KBM-7 (cell line): ENCODE results near the gene COL20A1.

ENCODE experiments used
- DNase-seq: peaks from one replicate; pipeline ENCODE4 v3.0.0-alpha.2; 2015
- in situ Hi-C: fragments of 300-500 bp; cut with MboI; formaldehyde crosslinking; loops from 2 replicates; pipeline ENCODE4 v1.14.3; 2020; ENCODE audit warnings: low sequenced_read_pairs, low pct_unique_long_range_greater_than_20kb, mixed read lengths

The COL20A1 gene

DNA sequence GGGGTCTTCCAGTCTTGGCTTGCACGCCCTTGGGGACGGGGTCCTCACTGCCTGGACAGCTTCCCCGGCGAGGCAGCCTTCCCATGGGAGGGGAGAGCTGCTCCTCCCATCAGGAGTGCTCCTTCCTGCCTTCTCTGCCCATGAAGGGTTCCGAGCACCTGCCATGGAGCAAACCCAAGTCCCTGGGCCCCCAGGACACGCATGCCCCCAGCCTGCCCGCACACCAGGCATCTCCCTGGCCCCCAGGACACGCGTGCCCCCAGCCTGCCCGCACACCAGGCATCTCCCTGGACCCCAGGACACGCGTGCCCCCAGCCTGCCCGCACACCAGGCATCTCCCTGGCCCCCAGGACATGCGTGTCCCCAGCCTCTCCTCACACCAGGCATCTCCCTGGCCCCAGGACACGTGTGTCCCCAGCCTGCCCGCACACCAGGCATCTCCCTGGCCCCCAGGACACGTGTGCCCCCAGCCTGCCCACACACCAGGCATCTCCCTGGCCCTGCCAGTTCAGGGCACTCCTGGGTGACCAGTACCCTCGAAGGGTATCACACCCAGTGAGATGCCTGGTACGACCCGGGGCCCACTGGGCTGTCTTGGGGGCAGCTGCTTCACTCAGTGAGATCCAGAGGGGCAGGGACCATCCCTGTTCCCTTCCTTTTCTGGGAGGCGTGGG is 21.7 kb downstream of the COL20A1 start:
- DNase-seq = no peak
- in situ Hi-C loops = no loop called here

DNA sequence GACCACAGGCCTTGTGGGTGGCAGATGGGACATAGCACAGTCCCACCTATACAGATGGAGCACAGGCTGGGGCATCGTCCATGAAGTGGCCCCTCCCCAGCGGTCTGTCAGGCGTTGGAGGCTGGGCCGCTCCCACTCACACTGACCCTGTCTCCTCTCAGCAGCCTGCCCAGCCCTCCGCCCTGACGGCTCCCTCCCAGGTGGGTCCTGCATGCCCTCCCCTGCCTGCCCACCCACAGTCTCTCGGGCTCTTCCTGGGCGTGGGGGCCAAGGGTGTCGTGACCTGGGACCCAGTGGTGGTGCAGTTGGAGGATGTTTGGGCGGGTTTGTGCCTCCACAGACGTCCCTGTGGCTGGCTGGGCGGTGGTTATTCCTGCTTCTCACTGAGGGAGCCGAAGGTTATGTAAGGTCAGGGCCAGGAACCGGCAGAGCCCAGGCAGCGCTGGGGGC is 22.3 kb downstream of the COL20A1 start:
- in situ Hi-C loops = no loop called here
- no peak for DNase-seq

DNA sequence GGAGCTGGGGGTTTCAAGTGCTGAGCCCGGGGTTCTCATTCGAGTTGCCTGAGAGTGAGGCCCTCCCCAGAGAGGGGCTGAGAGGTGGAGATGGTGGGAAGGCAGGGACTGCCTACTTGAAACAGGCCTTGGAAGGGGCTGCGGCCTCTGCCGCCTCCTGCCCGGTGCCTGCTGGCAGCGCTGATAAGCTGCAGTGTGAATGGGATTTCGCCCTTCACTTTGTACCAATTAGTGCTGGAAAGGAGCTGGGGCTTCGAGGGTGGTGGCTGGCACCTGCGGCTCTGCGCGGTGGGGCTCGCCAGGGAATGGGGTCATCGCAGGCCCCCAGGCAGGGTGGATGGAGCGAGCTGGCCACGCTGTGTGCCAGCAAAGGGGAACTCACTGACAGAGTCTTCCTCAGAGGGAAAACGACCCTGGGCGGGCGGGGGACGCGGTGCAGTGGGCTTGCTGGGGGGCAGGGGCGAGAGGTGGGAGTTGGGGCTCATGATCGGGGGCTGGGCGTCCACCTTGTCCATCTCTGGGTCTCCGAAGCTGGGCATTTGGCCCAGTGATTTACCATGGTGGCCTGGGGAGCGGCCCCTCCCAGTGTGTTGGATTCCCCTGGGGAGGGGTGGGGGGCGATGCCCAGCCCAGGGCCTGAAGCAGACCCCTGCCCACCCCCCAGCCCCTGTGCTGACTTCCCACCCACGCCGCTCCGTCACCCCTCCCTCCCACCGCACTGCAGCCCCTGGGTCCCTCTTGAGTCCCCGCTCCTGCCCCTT is 22.9 kb downstream of the COL20A1 start:
- DNase-seq = no peak
- in situ Hi-C loops = no loop called here

DNA sequence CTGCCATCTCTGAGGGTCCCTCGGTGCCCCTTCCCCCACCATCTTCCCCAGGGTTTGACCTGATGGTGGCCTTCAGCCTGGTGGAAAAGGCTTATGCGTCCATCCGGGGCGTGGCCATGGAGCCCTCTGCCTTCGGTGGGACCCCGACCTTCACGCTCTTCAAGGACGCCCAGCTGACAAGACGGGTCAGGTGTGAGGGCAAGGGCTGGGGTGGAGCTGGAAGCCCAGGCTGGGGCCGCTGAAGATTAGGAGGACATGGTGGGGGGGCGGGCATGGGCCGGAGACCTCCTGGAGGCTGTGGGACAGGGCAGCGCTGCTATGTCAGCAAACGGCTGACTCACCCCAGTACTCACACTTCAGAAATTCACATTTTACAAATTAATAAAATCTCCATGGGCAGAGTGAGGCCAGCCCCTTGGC is 23.5 kb downstream of the COL20A1 start:
- in situ Hi-C loops = no loop called here
- DNase-seq = no peak

DNA sequence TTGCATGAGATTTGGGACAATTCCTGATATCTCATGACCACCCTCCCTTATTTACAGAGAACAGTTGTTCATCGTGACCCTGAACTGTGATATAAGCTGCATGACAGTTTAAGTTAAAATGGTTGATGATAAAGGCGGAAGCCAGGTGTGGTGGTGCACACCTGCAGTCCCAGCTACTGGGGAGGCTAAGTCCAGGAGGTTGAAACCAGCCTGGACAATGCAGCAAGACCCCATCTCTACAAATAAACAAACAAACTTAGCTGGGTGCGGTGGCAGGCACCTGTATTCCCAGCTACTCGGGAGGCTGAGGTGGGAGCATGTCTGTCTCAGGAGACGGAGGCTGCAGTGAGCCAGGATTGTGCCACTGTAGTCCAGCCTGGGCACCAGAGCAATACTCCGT is 24.1 kb downstream of the COL20A1 start:
- in situ Hi-C loops = no loop called here
- no peak for DNase-seq

DNA sequence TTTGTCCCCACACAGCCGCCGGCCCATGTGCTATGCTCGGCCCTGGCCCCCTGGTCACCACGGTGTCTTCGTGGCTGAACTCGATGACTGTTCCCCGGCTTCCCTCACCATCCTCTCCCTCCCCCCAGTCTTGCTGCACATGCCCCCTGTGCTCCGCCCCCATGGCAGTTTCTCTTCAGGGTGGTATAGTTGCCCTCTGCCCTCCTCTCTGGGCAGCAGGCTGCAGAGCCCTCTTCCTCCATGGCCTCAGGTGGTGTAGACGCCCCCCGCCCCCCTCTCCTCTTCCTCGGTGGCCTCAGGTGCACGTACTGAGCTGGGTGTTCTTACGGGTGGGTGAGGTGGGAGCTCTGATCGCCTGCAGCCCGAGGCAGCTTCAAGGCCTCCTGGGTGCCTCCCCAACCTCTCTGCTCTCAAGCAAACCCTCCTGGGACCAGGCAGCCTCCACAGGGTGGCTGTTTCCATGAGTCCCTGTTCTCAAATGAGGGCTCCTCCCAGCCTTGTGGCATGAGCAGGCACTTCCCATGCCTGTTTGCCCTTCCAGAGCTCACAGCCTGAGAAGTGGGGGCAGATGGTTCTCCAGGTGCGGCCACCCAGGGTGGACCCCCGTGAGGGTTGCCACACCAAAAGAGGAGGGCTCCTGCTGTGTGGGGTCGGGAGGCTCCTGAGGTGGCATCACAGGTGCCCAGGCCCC is 24.8 kb downstream of the COL20A1 start:
- DNase-seq = no peak
- in situ Hi-C loops = no loop called here

DNA sequence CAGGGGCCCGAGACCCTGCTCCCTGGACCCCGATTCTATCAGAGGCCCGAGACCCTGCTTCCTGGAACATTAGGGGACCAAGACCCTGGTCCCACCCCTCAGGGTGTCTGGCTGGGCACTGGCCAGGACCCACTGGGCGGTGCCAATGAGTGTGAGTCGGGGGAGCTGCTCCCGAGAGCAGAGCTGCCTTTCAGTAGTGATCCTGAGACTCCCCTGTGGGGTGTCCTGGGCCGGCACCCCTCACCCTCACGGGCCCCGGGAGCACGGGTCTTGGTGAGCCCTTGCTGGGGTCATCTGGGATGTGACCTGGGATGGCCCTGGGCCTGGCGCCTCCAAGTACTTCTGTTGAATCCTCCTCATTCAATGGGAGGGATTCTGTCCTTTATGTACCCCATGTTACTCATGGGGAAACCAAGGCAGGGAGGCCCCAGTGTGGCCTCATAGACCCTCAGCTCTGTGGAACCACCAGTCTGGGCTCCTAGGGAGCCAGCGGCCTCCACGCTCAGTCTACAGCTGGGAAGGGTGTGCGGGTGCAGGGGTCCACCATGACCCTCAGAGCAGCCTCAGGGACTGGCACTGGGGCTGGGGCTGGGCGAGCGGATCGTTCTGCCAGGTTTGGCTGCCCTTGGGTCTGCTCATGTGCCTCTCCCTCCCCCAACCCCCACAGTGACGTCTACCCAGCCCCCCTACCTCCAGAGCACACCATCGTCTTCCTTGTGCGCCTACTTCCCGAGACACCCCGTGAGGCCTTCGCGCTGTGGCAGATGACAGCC is 25.6 kb downstream of the COL20A1 start:
- DNase-seq = no peak
- in situ Hi-C loops = no loop called here

DNA sequence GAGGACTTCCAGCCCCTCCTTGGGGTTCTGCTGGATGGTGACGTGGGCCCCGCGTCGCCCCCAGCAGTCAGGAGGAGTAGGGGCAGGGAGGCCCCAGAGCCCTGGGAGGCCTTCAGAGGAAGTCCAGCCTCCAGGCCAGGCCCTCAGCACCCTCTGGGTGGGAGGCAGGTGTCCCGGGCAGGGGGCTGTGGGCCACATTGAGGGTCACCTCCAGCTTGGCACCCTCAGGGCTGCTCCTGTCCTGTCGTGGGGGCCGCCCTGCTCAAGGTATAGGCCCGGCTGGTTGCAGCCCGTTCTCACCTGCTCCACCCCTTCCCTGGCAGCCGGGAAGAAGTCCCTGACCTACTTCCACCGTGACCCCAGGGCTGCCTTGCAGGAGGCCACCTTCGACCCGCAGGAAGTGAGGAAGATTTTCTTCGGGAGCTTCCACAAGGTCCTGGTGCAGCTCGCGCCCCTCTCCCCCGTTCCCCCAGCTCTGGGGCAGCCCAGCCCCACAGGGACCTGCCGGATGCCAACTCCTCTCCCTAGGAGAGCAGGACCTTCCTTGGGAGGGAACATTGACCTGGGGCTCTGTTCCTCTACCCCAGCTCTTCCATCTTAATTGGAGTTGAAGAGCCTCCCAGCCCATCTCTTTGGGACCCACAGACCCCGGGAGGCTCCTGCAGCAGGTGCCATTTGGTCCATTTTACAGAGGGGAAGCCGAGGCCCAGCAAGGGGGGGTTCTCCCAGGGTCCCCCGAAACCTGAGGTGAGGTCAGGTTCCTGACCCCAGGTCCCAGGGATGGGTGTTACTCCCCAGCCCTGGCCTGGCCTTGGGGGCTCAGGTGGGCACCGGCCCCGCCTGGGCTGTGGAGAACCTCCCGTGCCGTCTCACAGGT is 26.4 kb downstream of the COL20A1 start:
- no peak for DNase-seq
- in situ Hi-C loops = no loop called here

DNA sequence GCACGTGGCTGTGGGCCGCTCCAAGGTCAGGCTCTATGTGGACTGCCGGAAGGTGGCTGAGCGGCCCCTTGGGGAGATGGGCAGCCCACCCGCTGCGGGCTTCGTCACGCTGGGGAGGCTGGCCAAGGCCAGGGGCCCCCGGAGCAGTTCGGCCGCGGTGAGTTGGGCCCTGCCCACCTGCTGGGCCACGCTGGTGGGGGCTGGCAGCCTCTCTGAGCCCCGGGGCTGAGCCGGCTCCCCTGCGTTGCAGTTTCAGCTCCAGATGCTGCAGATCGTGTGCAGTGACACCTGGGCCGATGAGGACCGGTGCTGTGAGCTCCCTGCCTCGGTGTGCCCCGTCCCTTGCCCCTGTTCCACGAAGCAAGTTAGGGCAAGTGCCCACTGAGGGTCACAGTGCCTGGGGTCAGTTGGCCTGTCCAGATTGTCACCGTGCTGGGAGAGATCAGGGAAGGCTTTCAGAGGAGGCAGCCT is 27.1 kb downstream of the COL20A1 start:
- DNase-seq = no peak
- in situ Hi-C loops = no loop called here

DNA sequence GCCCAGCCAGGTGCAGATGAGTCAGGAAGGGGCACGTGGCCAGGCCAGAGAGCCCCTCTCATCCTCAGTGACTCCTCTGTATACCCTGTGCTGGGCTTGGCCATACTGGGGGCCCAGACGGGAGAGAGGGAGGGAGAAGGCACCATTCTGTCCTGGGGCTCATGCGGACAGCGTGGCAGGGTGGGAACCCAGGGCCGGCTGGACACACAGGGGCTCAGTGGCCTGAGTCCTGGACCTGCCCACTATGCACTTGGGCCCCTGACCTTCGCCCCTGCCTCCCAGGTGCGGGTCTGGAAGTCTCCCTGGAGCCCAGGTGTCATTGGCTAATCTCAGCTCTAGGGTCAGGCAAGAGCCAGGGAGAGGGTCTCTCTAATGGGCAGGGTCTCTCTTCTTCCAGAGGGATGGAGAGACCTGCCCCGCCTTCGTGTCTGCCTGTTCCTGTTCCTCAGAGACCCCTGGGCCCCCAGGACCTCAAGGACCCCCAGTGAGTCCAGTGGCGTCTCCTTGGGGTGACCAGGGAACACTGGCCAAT is 27.7 kb downstream of the COL20A1 start:
- no peak for DNase-seq
- in situ Hi-C loops = no loop called here

DNA sequence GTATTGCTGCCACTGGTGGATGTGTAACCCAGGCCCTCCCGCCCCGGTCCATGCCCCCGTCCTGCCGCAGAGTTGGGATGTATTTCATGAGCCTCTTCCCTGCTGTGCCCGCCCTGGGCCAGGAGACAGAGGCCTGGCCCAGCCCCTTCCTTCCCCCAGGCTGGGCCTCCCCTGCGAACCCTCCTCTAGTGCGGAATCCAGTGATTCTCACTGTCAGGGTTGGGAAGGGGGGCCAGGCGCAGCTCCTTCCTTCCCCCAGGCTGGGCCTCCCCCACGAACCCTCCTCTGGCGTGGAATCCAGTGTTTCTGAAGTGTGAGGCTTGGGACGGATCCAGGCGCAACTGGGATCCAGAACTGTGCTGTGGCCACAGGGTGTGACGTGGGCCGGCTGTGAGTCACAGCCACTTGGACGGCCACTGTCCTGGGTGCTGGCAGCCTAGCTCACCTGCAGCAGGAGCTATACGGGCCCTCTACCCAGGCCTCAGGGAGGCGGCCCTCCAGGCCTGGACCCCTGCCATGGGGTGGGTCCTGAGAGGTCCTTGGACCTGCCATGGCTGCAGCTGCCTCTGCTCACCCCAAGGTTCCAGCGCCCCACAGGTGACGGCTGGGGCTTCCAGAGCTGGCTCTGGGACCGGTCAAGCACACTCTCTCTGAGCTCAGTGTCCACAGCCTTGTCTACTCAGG is 28.3 kb downstream of the COL20A1 start:
- in situ Hi-C loops = no loop called here
- DNase-seq = no peak

DNA sequence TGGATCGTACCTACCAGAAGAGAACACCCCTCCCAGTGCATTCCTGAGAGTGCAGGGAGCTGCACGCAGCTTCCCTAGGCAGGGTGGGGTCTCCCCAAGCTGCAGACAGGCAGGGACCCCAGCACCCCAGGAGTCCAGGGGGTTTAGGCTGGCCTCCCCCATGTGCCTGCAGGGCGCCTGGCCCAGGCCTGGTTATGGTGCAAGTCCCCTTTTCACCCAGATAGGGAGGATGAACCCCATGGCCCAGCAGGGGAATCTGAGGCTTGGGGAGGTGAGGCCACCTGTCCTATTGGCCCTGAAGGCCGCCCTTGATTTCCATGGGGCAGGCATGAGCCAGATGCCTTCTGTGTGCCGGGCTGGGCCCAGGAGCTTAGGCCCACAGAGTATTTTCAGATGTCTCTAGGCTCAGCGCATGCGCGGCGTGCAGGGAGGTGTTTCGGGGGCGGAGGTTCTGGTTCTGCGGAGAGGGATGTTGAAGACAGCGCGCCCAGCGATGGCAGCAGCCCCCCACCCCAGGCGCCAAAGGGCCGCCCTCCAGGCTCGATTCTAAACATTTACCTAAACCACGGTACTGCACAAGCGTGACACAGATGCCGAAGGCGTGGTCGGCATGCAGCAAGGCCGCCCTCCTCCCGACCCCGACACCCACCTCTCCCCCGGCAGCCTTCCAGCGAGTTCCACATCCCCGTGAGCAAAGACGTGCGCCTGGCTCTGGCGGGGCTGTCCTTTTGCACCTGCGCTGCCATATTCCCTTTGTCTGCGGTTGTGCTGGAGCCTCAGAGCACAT is 29.4 kb downstream of the COL20A1 start:
- DNase-seq = no peak
- in situ Hi-C loops = no loop called here

DNA sequence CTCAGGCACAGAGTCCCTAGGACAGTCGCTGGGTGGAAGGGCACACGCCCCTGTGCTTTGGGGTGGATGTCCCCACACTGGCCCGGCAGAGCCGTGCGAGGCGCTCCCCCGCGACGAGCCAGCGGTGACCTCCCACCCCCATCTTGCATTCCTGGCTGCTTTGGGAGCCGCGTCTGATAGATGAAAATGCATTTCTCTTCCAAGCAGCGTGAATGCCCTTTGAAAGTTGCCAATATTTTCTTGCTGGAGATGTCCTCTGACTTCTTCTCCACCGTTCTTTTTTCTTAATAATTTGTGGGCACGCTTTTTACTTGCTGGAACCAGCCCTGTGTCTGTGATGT is 29.9 kb downstream of the COL20A1 start:
- in situ Hi-C loops = no loop called here
- DNase-seq = no peak

DNA sequence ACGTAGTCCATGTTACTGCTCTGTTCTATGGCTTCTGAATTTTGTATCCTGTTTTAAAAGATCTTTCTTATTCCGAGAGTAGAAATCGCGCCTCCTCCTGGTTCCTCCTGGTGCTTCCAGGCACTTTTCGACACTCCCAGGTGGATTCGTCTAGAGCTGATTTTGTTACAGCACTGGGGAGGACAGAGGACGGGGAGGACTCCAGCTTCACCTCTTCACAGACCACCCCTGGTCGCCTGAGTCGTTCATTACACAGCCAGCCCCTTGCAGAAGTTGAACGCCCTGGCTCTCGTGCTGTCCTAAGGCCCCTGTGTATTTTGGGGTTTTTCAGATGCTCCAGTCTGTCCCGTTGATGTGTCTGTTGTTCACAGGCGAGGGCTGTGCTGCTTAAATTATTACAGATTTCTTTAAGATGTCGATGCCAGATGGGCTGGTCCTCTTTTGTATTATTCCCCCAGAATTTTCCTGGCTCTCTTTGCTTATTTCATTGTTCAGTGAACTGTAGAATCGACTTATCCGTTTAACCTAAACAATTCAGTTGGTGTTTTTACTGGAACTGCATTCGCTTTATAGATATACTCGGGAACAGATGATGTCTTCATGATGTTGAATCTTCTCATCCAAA is 30.5 kb downstream of the COL20A1 start:
- in situ Hi-C loops = no loop called here
- no peak for DNase-seq

DNA sequence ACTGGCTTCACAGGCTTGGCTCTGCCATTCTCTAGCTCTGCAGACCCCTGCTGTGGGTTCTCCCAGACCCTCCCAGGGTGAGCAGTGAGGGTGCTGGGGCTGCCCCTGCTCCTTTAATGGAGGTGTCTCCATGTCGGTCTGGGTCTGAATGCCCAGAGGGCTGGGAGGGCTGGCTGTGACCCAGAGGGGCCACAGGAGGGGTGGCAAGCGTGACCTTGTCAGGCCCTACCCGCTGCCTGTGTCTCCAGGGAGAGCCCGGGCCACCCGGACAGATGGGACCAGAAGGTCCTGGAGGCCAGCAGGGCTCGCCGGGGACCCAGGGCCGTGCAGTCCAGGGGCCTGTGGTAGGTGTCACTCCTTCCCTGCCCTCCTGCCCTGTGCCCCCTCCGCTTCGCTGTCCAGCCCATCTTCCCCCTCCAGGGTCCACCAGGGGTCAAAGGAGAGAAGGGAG is 32.1 kb downstream of the COL20A1 start:
- in situ Hi-C loops = no loop called here

DNA sequence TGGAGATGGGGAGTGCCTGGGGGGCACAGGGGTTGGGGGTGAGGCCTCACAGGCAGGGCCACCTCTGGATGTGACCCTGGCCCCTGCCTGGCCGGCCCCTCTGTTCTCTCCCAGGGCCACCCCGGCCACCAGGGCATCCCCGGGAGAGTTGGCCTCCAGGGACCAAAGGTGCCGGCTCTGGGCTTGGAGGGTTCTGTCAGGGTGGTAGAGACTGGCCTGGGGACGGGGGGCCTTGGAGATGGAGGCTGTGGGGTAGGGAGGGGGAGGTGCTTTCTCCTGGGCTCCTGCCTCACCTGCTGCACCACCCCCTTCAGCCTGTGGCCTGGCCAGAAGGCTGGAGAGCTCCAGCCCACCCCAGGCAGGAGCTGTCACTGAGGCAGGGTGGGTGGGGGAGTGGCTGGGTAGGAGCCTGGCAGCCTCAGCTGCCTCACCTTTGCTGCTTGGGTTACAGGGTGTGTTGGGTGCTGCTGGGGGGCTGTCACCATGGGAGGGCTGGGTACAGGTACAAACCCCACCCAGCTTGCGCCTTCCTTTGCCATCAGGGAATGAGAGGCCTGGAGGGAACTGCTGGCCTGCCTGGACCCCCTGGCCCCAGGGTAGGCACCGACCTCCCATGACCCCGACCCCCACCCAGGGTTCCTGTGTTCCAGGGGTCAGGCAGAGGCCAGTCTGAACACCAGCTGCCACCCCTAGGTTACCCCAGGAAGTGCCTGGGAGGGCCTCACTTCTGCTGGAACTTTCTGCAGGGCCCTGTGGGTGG is 32.7 kb downstream of the COL20A1 start:
- DNase-seq = no peak
- in situ Hi-C loops = no loop called here

More for the DNA sequence above, 32.1 kb downstream of the COL20A1 start:
- DNase-seq = no peak
